NCI-H2227 treated with DMSO at 0.1 percent for 48 hours (cell line): ENCODE data around the gene CLEC2L.
A peak's percentile ranks its signal among the peaks of the same experiment; 100 is the strongest.

Source experiments
- DNase-seq: peaks from one replicate; lab custom pipeline; 2025; lab: John Stamatoyannopoulos, UW

CLEC2L gene

GRCh38 chr7:139575338-139575680 is 51.8 kb downstream of the CLEC2L start:
- no peak for DNase-seq

- DNase-seq = no peak
These were observed 52.9 kb downstream of the CLEC2L start for GRCh38 chr7:139576179-139576973.

GRCh38 chr7:139580435-139580834 is 57.0 kb downstream of the CLEC2L start:
- DNase-seq = no peak

- no peak for DNase-seq
These were observed 58.7 kb downstream of the CLEC2L start for GRCh38 chr7:139582130-139582650.

GRCh38 chr7:139582671-139583155 is 59.2 kb downstream of the CLEC2L start:
- no peak for DNase-seq

- no peak for DNase-seq
These were observed 60.5 kb downstream of the CLEC2L start for GRCh38 chr7:139583826-139584553.

GRCh38 chr7:139585042-139585441 is 61.6 kb downstream of the CLEC2L start:
- DNase-seq = no peak

- DNase-seq = no peak
These were observed 62.8 kb downstream of the CLEC2L start for GRCh38 chr7:139586286-139586685.

GRCh38 chr7:139587535-139587934 is 64.0 kb downstream of the CLEC2L start:
- DNase-seq = no peak

GRCh38 chr7:139588632-139589031 is 65.1 kb downstream of the CLEC2L start:
- peak; percentile 54 for DNase-seq

- DNase-seq = no peak
These were observed 66.0 kb downstream of the CLEC2L start for GRCh38 chr7:139589474-139589873.

- no peak for DNase-seq
These were observed 68.2 kb downstream of the CLEC2L start for GRCh38 chr7:139591550-139592195.

GRCh38 chr7:139592801-139593461 is 69.4 kb downstream of the CLEC2L start:
- no peak for DNase-seq

GRCh38 chr7:139594090-139594489 is 70.6 kb downstream of the CLEC2L start:
- DNase-seq = no peak
